Superior temporal gyrus (tissue), 1 donor: ENCODE results near the gene CD58.
A peak's percentile ranks its signal among the peaks of the same experiment; 100 is the strongest.

Experiments
- DNase-seq: peaks from one replicate; pipeline ENCODE4 v3.0.0-alpha.2; 2016; ENCODE audit errors: extremely low spot score

CD58 gene

DNA sequence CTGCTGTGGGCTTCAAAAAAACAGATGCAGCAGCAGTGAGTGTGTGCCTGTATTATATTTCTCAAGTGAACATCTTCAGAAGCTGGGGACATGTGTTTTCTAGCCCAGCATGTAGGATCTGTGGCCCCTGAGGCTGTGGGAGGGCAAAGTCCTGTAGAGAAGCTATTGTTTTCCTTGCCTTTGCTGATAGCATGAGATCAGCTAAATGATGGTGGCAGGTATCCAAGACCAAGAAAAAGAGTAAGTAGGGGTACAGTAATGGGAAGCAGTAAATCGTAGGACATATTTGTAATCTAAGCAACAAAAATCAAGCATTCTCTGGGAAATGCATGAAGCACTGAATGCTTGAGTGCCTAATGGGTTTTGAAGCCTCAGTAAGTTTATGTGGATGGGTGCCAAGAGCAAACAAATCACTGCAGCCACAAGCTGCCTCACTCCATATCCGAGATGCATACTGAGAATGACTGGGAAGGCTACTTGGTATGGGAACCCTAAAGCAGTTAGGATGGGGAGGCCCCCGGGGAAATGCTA lies 98.3 kb downstream of the CD58 start:
- peak; percentile 39 for DNase-seq

DNA sequence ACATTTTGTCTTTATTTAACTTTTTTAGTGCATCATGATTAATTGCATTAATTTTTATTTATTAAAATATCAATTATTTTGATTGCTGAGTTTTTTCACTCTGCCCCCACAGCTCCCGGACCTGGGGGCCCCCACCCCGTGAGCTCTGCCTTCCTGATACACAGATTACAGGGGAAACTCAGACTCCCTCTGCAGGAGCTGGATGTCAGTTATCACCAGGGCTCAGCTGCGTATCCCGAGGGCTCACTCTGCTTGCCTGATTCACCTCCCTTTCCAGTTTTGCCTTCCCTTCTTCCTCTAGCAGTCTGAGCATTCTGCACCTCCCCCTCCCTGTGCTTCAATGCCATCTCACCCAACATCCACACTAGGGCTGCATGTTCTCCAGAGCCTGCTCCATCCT lies 99.6 kb downstream of the CD58 start:
- no peak for DNase-seq

DNA sequence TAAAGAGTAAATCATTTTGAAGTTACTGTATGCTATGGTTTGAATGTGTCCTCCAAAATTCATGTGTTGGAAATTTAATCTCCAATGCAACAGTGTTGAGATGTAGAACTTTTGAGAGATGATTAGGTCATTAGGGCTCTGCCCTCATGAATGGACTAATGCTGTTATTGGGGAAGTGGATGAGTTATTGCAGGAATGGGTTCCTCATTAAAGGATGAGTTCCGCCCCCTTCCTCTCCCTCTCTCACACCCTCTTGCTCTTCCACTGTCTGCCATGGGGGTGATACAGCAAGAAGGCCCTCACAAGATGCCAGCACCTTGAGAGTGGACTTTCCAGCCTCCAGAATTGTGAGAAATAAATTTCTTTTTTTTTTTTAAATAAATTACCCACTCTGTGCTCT lies 100.2 kb downstream of the CD58 start:
- DNase-seq: no peak

DNA sequence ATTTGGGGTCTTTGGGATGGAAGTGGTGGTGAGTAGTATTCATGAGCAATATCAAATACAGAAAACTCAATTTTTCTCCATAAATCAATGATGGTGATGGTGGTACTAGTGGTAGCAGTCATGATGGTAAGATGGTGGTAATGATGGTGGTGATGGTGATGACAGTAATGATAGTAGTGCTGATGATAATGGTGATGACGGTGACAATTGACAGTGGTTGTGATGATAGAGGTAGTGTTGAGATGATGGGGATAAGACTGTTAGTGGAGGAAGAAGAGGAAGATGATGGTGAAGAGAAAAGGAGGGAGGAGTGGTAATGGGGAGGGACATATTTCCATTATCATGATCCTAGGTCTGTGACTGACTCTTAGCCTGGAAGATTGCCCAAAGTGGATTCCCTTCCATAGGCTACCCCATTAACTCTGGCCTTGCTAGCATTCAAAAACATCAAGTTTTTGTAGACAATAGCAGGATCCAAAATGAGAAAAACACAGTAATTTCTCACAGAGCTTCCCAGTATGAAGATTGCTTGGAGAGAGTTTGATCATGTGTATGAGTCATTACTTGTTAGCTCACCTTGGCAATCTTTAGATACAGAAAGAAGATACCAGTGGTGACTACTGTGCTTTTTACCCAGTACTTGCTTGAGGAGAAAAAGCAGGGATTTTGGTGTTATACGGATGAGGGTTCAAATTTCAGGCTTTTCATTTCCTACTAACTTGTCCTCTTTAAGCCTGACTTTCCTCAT lies 103.8 kb downstream of the CD58 start:
- DNase-seq: no peak

DNA sequence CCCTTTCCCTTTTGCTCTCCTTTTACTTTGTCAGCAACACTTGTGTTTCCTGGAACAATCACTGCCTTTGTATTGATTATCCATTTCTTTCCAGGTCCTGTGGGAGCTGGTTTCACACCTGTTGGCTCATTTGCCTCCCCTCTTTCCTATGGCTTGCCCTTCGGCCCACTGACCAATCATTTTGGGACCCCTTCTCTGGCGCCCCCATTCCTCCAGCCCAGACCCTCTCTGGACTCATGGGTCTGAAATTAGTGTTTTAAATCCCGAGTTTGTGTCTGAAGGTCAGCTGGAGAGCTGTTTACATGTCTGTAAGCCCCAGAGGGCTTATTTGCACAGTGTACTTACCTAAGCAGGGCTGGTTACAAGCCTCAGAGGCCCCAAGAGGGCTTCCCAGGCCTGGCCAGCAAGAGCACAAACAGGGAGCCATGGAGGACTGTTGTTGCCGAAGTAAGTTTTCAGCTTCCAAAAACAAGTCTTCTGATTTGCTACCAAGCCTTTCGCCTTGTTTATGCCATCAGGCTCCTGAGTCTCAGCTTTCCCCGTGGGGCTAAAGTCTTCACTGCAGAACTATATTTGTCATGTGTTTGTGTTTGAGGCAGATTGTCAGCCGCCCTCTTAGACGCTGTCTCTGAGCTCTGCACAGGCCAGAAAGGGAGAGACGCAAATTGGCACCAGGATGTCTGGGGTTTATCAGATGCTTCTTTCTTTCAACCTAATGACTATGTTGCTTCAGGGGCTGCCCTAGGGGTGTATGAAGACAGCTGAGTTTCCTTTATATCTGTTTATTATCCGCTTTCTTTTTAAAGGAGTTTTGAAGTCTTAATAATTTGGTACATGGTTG lies 104.8 kb downstream of the CD58 start:
- DNase-seq: no peak

DNA sequence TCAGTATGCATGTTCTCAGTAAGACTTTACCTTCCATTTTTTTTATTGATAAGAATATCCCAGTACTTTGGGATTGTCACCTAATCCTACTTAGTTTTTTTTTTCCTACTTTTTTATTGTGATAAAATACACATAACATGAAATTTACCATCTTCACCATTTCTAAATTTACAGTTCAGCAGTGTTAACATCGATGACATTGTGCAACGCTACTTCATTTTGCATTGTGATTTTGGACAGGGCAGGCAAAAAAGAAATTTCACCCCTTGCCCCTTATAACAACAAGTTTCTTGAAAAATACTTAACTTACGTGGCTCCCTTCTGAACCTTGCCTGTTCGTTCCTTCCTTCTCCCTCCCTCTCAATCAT lies 105.4 kb downstream of the CD58 start:
- DNase-seq: no peak
